HL-60 (cell line): ENCODE measurements around the gene LBR.

Experiments
- DNase-seq, 2 experiments: peaks; one replicate each; pipeline ENCODE4 v3.0.0-alpha.2; 2010 to 2020; ENCODE audit warnings: low read depth in 1 of 2, low spot score in 1 of 2
- H3K27ac ChIP-seq: fragments of 250-450 bp; sonication (Bioruptor Pico); replicated peaks from 2 replicates; pipeline ENCODE4 v1.5.1; 2020; ENCODE audit warnings: mild to moderate bottlenecking, moderate library complexity
- H3K27me3 ChIP-seq: fragments of 250-450 bp; sonication (Bioruptor Pico); 2 replicates; pipeline ENCODE4 v1.5.1; 2021; ENCODE audit warnings: mild to moderate bottlenecking, moderate library complexity; ENCODE audit not compliant: insufficient read depth, poor library complexity, severe bottlenecking
- H3K4me3 ChIP-seq: replicated peaks from 2 replicates; pipeline ENCODE4 v1.5.1; 2011; ENCODE audit warnings: mild to moderate bottlenecking, control low read depth, low read length; ENCODE audit not compliant: insufficient read depth
- GABPA ChIP-seq: IDR thresholded peaks from 2 replicates; pipeline ENCODE4 v1.6.1; 2012; ENCODE audit warnings: low read depth
- POLR2AphosphoS5 ChIP-seq: IDR thresholded peaks from 2 replicates; pipeline ENCODE4 v1.6.1; 2012; ENCODE audit warnings: low read depth
- REST ChIP-seq: IDR thresholded peaks from 2 replicates; pipeline ENCODE4 v1.6.1; 2012; ENCODE audit warnings: low read depth; ENCODE audit not compliant: insufficient replicate concordance
- SPI1 ChIP-seq: IDR thresholded peaks from 2 replicates; pipeline ENCODE4 v1.6.1; 2012; ENCODE audit warnings: low read depth, mild to moderate bottlenecking, borderline replicate concordance
- TF ChIP-seq, protein P1 (sequence below): IDR thresholded peaks from one replicate; pipeline ENCODE4 v1.5.1; 2011; ENCODE audit warnings: low read length, control low read depth, inconsistent platforms; ENCODE audit not compliant: insufficient read depth

Gene LBR

GRCh38 chr1:225454733-225455132, 26.9 kb upstream of the LBR start:
- no peak overlapping the region for H3K27ac ChIP-seq
- peak; percentile 41 to 44 for DNase-seq
- TF ChIP-seq REST (no peak), GABPA (no peak), SPI1 (no peak), POLR2AphosphoS5 (no peak)
- TF ChIP-seq, protein P1, sequence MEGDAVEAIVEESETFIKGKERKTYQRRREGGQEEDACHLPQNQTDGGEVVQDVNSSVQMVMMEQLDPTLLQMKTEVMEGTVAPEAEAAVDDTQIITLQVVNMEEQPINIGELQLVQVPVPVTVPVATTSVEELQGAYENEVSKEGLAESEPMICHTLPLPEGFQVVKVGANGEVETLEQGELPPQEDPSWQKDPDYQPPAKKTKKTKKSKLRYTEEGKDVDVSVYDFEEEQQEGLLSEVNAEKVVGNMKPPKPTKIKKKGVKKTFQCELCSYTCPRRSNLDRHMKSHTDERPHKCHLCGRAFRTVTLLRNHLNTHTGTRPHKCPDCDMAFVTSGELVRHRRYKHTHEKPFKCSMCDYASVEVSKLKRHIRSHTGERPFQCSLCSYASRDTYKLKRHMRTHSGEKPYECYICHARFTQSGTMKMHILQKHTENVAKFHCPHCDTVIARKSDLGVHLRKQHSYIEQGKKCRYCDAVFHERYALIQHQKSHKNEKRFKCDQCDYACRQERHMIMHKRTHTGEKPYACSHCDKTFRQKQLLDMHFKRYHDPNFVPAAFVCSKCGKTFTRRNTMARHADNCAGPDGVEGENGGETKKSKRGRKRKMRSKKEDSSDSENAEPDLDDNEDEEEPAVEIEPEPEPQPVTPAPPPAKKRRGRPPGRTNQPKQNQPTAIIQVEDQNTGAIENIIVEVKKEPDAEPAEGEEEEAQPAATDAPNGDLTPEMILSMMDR: no peak

DNA sequence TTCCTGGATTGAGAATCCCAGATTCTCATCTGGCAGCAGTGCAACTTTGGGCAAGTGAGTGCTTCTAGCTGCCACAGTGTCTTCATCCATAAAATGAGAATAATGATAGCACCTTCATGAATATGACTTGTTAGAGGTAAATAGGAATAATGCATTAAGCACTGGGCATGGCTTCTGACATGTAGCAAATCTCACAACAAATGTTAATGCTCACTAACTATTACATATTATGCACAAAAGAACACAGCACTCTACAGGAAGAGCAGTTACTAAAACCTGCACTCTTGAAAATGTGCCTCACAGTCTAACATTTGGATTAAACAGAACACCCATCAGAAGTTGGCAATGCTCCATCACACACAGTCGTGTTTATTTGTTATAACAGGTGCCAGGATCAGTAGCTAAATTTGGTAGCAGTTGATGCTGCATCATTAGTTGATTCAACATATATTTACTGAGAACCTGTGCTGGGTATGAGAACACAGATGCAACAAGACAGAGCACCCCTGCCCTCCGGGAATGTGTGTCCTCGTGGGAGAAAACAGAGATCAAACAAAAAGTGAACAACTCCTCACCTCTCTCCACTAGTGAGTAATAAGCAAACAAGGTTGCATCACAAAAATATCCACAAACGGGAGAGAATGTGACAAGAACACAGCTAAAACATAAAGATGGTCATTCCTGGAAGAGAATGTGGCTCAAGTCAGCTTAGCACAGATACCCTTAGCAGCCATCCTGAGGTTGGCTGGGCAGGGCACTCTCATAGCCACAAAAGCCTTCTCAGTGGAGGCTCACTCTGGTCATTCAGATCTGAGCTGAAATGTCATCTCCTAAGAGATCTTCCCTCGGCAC, 26.2 kb upstream of the LBR start:
- Histone ChIP-seq H3K27ac (no peak overlapping the region), H3K4me3 (no peak overlapping the region), H3K27me3 (no peaks in the 10 kb centered on the region)
- TF ChIP-seq POLR2AphosphoS5 (no peak), GABPA (no peak), SPI1 (no peak), REST (no peak)
- TF ChIP-seq, protein P1: no peak
- no peak for DNase-seq

More at GRCh38 chr1:225454733-225455132, 26.9 kb upstream of the LBR start:
- Histone ChIP-seq H3K4me3 (no peak overlapping the region), H3K27me3 (no peaks in the 10 kb centered on the region)

GRCh38 chr1:225451840-225452515, 24.1 kb upstream of the LBR start:
- Histone ChIP-seq H3K27me3 (no peaks in the 10 kb centered on the region), H3K27ac (no peak overlapping the region), H3K4me3 (no peak overlapping the region)
- no peak for DNase-seq
- TF ChIP-seq GABPA (no peak), POLR2AphosphoS5 (no peak), REST (no peak), SPI1 (no peak)
- TF ChIP-seq, protein P1: no peak
